GM13976 (cell line): ENCODE data around the gene WNK1.

Experiments
- DNase-seq: peaks from one replicate; pipeline ENCODE4 v3.0.0; 2012; ENCODE audit warnings: low spot score
- CTCF ChIP-seq: IDR thresholded peaks from 2 replicates; pipeline ENCODE4 v1.5.1; 2012; ENCODE audit warnings: borderline replicate concordance, mild to moderate bottlenecking; ENCODE audit not compliant: insufficient read depth; ENCODE audit errors: extremely low read depth, missing control alignments, control extremely low read depth
- in situ Hi-C: fragments of 300-500 bp; cut with MboI; formaldehyde crosslinking; loops from one replicate; pipeline ENCODE4 v1.12.0; 2022; ENCODE audit warnings: low sequenced_read_pairs, mixed read lengths, inconsistent platforms; ENCODE audit not compliant: unreplicated experiment

WNK1 gene

DNA sequence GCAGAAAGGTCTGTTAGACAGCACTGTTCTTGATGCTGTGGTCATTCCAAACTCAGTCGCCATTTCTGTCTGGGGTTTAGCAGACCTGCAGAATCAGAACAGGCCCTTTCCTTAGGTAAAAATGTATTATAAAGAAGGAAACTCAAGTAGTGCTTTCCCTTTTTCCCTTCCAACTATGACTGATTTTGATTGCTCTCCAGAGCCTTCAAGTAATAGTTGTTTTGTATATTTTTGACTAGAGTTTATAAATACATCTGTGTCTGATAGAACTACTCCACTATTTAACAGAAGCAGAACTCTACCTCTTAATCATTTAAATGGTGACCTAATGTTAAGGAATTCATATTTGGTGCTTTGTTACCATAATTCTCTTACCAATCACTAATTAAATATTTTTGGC, 74.0 kb downstream of the WNK1 start:
- in situ Hi-C loops, result no loop called here
- no peak for DNase-seq
- TF ChIP-seq CTCF, result no peak

- in situ Hi-C loops, result no loop called here
- no peak for DNase-seq
Observed at GRCh38 chr12:828726-829395, 76.5 kb downstream of the WNK1 start.

GRCh38 chr12:830111-830867, 77.9 kb downstream of the WNK1 start:
- no peak for DNase-seq
- in situ Hi-C loops, result no loop called here
- TF ChIP-seq CTCF, result no peak

More at GRCh38 chr12:828726-829395, 76.5 kb downstream of the WNK1 start:
- no peak for TF ChIP-seq CTCF

- no peak for DNase-seq
- in situ Hi-C loops, result no loop called here
- no peak for TF ChIP-seq CTCF
Observed at GRCh38 chr12:835754-836518, 83.6 kb downstream of the WNK1 start.

DNA sequence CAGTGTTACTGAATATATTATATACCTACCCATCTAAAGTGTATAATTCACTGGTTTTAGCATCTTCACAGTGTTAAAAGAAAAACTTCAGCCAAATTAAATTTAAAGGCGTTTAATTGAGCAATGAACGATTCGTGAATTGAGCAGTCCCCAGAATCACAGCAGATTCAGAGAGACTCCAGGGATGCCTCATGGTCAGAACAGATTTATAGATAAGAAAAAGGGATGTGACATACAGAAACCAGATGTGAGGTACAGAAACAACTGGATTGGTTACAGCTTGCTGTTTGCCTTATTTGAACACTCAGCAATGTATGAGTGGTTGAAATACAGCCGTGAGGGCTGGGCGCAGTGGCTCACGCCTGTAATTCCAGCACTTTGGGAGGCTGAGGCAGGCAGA, 84.6 kb downstream of the WNK1 start:
- no peak for DNase-seq
- no peak for TF ChIP-seq CTCF
- in situ Hi-C loops, result no loop called here

DNA sequence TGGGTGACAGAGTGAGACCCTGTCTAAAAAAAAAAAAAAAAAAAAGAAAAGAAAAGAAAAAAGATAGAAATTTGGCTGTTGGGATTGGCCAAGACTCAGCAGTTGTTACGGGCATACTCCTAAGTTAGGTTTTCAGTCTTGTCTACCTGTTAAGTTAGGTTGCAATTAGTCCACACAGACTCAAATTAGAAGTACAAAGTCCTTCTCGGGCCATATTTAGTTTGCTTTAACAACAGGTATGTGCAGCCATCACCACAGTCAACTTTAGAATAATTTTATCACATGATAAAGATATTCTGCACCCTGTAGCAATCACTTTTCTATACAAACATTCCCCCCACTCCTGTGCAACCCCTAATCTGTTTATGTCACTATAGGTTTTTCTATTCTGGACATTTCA, 85.2 kb downstream of the WNK1 start:
- no peak for TF ChIP-seq CTCF
- DNase-seq, result no peak
- in situ Hi-C loops, result no loop called here
